Measurements from ENCODE around the gene LIPT2. TPM values are rescaled to one million over a fixed set of nuclear protein-coding genes. Genes with fewer than 3 reads are reported as not detected.

The LIPT2 gene
- total RNA-seq, 1 donor from 2014 or later, result 6.5 TPM

DNA sequence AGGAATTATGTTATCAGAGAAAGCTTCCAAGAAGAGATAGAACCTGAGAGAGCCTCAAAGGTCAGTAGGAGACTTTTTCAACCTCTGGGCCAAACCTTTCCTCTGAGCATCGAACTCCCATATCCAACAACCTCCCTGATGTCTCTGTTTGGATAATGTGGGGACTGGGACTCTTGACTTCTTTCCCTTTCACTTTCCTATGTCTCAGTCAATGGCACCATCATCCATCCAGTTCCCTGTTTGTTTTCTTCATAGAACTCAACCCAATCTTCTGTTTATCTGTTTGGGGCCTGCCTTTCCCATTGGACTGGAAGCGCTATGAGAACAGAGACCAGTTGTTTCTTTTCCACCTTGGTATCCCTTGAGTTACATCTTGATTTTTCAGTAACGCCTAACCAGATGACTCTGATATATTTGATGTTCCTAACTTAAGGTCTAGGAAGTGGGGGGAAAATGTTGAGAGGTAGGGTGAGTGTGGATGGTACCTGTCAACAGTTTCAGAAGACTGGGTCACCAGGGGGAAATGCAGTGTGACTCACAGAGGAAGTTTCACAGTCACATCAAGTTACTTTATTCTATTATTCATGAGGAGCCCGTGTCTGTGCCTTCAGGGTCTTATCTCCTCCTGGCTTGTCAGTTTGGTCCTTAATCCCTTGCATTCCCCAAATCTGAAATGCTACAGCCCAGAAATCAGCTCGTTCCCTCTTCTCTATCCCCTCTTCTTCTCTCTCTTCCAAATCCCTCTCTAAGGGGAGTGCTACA, 21.7 kb downstream of the LIPT2 start:
- Mint-ChIP-seq H3K27me3 (ENCODE audit: unreplicated experiment) (peaks cover 9% of the 10 kb centered on the region), H3K27ac (ENCODE audit: unreplicated experiment) (no peak overlapping the region), H3K4me3 (ENCODE audit: unreplicated experiment) (no peak overlapping the region), H3K4me1 (ENCODE audit: unreplicated experiment) (peaks cover 14% of the 10 kb centered on the region), H3K36me3 (ENCODE audit: low read depth, unreplicated experiment) (peaks cover 3% of the 10 kb centered on the region), H3K9me3 (ENCODE audit: unreplicated experiment) (no peaks in the 10 kb centered on the region)
- DNase-seq (ENCODE audit: low spot score), result no peak
- TF ChIP-seq, protein P1, sequence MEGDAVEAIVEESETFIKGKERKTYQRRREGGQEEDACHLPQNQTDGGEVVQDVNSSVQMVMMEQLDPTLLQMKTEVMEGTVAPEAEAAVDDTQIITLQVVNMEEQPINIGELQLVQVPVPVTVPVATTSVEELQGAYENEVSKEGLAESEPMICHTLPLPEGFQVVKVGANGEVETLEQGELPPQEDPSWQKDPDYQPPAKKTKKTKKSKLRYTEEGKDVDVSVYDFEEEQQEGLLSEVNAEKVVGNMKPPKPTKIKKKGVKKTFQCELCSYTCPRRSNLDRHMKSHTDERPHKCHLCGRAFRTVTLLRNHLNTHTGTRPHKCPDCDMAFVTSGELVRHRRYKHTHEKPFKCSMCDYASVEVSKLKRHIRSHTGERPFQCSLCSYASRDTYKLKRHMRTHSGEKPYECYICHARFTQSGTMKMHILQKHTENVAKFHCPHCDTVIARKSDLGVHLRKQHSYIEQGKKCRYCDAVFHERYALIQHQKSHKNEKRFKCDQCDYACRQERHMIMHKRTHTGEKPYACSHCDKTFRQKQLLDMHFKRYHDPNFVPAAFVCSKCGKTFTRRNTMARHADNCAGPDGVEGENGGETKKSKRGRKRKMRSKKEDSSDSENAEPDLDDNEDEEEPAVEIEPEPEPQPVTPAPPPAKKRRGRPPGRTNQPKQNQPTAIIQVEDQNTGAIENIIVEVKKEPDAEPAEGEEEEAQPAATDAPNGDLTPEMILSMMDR (IDR thresholded peaks at IDR 0.05; ENCODE audit: unreplicated experiment), result no peak

DNA sequence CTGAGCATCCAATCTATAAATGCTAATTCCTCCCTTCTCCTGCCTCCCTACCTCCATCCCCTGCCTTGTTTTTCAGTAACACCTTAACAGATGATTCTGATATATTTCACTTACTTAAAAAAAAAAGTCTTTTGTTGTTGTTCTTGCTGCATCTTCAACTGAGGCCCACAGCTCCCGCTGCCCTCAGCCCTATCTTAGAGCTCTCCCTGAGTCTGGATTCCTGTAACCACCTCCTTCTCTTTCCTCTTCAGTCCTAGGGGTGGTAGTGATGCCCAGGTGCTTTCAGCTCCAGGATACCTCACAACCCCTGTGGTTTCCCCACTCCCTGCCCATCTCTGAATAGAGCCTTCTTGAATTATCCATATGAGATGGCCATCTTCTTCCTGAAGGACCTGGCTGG, 22.5 kb downstream of the LIPT2 start:
- H3K9me3 Mint-ChIP-seq (ENCODE audit: unreplicated experiment), result no peaks in the 10 kb centered on the region
- H3K36me3 Mint-ChIP-seq (ENCODE audit: low read depth, unreplicated experiment), result peaks cover 9% of the 10 kb centered on the region
- H3K27me3 Mint-ChIP-seq (ENCODE audit: unreplicated experiment), result peaks cover 10% of the 10 kb centered on the region
- TF ChIP-seq, protein P1 (IDR thresholded peaks at IDR 0.05; ENCODE audit: unreplicated experiment), result no peak
- H3K4me3 Mint-ChIP-seq (ENCODE audit: unreplicated experiment), result no peak overlapping the region
- H3K4me1 Mint-ChIP-seq (ENCODE audit: unreplicated experiment), result peaks cover 22% of the 10 kb centered on the region
- DNase-seq (ENCODE audit: low spot score), result no peak
- H3K27ac Mint-ChIP-seq (ENCODE audit: unreplicated experiment), result no peak overlapping the region

DNA sequence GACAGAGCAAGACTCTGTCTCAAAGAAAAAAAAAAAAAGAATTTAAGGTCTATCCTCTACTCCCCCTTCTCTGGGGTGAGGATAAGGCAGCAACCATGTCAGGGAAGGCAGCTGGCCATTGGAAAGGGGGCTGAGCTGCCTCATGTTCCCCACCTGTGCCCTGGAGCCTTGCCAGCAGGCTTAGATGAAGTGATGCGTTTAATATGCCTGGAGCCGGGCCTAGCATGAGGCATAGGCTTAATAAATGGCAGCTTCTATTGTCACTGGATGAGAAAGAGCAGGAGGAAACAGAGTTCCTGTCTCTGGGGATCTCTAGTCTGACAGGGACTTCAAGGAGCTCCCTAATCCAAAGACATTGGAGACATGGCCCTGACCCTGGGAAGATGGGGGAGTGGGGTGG, 23.0 kb downstream of the LIPT2 start:
- H3K27me3 Mint-ChIP-seq (ENCODE audit: unreplicated experiment), result peaks cover 10% of the 10 kb centered on the region
- TF ChIP-seq, protein P1 (IDR thresholded peaks at IDR 0.05; ENCODE audit: unreplicated experiment), result no peak
- no peak for DNase-seq (ENCODE audit: low spot score)
- H3K4me3 Mint-ChIP-seq (ENCODE audit: unreplicated experiment), result no peak overlapping the region
- peaks cover 27% of the 10 kb centered on the region for H3K4me1 Mint-ChIP-seq (ENCODE audit: unreplicated experiment)
- H3K36me3 Mint-ChIP-seq (ENCODE audit: low read depth, unreplicated experiment), result peaks cover 14% of the 10 kb centered on the region
- no peak overlapping the region for H3K27ac Mint-ChIP-seq (ENCODE audit: unreplicated experiment)
- no peaks in the 10 kb centered on the region for H3K9me3 Mint-ChIP-seq (ENCODE audit: unreplicated experiment)

DNA sequence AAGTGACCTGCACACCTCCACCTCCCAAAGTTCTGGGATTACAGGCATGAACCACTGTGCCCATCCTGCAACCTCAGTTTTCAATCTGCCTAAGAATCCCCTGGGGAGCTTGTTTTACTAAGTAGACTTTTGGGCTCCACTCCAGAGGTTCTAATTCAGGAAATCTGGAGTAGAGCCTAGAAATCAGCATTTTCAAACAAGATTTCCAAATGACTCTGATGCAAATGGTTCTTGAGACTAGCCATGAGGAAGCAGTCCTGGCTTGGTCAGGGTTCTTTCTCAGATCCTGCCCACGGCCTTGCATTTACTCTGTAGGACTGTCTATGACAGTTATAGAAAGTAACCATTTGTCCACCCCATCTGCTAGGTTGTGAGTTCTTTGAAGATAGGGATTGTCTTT, 24.6 kb downstream of the LIPT2 start:
- no peaks in the 10 kb centered on the region for H3K9me3 Mint-ChIP-seq (ENCODE audit: unreplicated experiment)
- H3K4me1 Mint-ChIP-seq (ENCODE audit: unreplicated experiment), result peaks cover 39% of the 10 kb centered on the region
- no peak for DNase-seq (ENCODE audit: low spot score)
- no peak overlapping the region for H3K27ac Mint-ChIP-seq (ENCODE audit: unreplicated experiment)
- TF ChIP-seq, protein P1 (IDR thresholded peaks at IDR 0.05; ENCODE audit: unreplicated experiment), result no peak
- peaks cover 17% of the 10 kb centered on the region for H3K27me3 Mint-ChIP-seq (ENCODE audit: unreplicated experiment)
- peaks cover 23% of the 10 kb centered on the region for H3K36me3 Mint-ChIP-seq (ENCODE audit: low read depth, unreplicated experiment)
- no peak overlapping the region for H3K4me3 Mint-ChIP-seq (ENCODE audit: unreplicated experiment)

DNA sequence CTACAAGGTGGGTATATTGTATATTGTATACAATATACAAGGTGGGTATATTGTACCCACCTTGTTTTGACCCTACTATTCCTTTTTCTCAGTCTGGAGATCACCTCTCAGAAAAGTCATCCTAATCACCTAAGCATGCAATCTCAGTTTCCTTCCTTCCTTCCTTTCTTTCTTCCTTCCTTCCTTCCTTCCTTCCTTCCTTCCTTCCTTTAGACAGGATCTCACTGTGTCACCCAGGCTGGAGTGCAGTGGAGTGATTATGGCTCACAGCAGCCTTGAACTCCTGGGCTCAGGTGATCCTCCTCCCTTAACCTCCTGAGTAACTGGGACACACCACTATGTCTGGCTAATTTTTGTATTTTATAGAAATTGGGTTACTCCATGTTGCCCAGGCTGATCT, 25.0 kb downstream of the LIPT2 start:
- H3K27me3 Mint-ChIP-seq (ENCODE audit: unreplicated experiment), result peaks cover 17% of the 10 kb centered on the region
- no peaks in the 10 kb centered on the region for H3K9me3 Mint-ChIP-seq (ENCODE audit: unreplicated experiment)
- H3K4me1 Mint-ChIP-seq (ENCODE audit: unreplicated experiment), result peaks cover 39% of the 10 kb centered on the region
- TF ChIP-seq, protein P1 (IDR thresholded peaks at IDR 0.05; ENCODE audit: unreplicated experiment), result no peak
- peaks cover 21% of the 10 kb centered on the region for H3K36me3 Mint-ChIP-seq (ENCODE audit: low read depth, unreplicated experiment)
- no peak overlapping the region for H3K27ac Mint-ChIP-seq (ENCODE audit: unreplicated experiment)
- DNase-seq (ENCODE audit: low spot score), result no peak
- H3K4me3 Mint-ChIP-seq (ENCODE audit: unreplicated experiment), result no peak overlapping the region
